ENCODE results near the gene PDZD2. TPM values are rescaled to one million over a fixed set of nuclear protein-coding genes. Genes with fewer than 3 reads are reported as not detected.

PDZD2 gene
- total and polyA plus RNA-seq, 3 donors from 2014 or later: 47.3 to 89.1 (median 83.9) TPM

- intact Hi-C loops (cut with DNase I; ENCODE audit: low total_unique reads): no loop called here
- H3K27me3 ChIP-seq: no peaks in the 10 kb centered on the region
- no peak overlapping the region for H3K4me3 ChIP-seq
- WGBS, 2 donors: 46 to 51% methylated on average over 13 to 14 of the region's 14 CpGs
- DNase-seq: no peak
- no peaks in the 10 kb centered on the region for H3K36me3 ChIP-seq (ENCODE audit: low read depth, missing control alignments)
- TF ChIP-seq CTCF (IDR thresholded peaks at IDR 0.05) (no peak), POLR2A (IDR thresholded peaks at IDR 0.05) (no peak)
- H3K27ac ChIP-seq: peak overlapping the region in 1 of 2 donors; percentile 80
- peaks cover 50% of the 10 kb centered on the region for H3K4me1 ChIP-seq
- no peaks in the 10 kb centered on the region for H3K9me3 ChIP-seq
These were observed 388.3 kb downstream of the PDZD2 start for GRCh38 chr5:32027093-32027716.

- H3K27ac ChIP-seq: peak overlapping the region; percentile 68 to 80
- peaks cover 56% of the 10 kb centered on the region for H3K4me1 ChIP-seq
- 23% methylated on average over 10 of the region's 10 CpGs for WGBS, 2 donors
- no peaks in the 10 kb centered on the region for H3K36me3 ChIP-seq (ENCODE audit: low read depth, missing control alignments)
- DNase-seq: peak; percentile 83
- intact Hi-C loops (cut with DNase I; ENCODE audit: low total_unique reads): no loop called here
- H3K27me3 ChIP-seq: no peaks in the 10 kb centered on the region
- TF ChIP-seq POLR2A (IDR thresholded peaks at IDR 0.05) (no peak), CTCF (IDR thresholded peaks at IDR 0.05) (no peak)
- H3K4me3 ChIP-seq: no peak overlapping the region
- no peaks in the 10 kb centered on the region for H3K9me3 ChIP-seq
These were observed 389.0 kb downstream of the PDZD2 start for GRCh38 chr5:32027717-32028458.

GRCh38 chr5:32029261-32029660 is 390.3 kb downstream of the PDZD2 start:
- Histone ChIP-seq H3K27me3 (no peaks in the 10 kb centered on the region), H3K27ac (peak overlapping the region; percentile 62 to 80), H3K4me3 (no peak overlapping the region), H3K36me3 (ENCODE audit: low read depth, missing control alignments) (no peaks in the 10 kb centered on the region), H3K9me3 (no peaks in the 10 kb centered on the region), H3K4me1 (peaks cover 65% of the 10 kb centered on the region)
- DNase-seq: no peak
- TF ChIP-seq POLR2A (IDR thresholded peaks at IDR 0.05) (no peak), CTCF (IDR thresholded peaks at IDR 0.05) (no peak)
- 95 to 100% methylated on average over 2 of the region's 2 CpGs for WGBS, 2 donors
- intact Hi-C loops (cut with DNase I; ENCODE audit: low total_unique reads): no loop called here

GRCh38 chr5:32029781-32030180 is 390.9 kb downstream of the PDZD2 start:
- no peaks in the 10 kb centered on the region for H3K9me3 ChIP-seq
- H3K4me3 ChIP-seq: no peak overlapping the region
- H3K4me1 ChIP-seq: peaks cover 65% of the 10 kb centered on the region
- H3K36me3 ChIP-seq (ENCODE audit: low read depth, missing control alignments): no peaks in the 10 kb centered on the region
- H3K27ac ChIP-seq: peak overlapping the region; percentile 62 to 80
- WGBS, 2 donors: 72% methylated on average over 4 of the region's 4 CpGs
- intact Hi-C loops (cut with DNase I; ENCODE audit: low total_unique reads): no loop called here
- TF ChIP-seq POLR2A (IDR thresholded peaks at IDR 0.05): no peak
- TF ChIP-seq CTCF (IDR thresholded peaks at IDR 0.05): no peak
- no peak for DNase-seq
- no peaks in the 10 kb centered on the region for H3K27me3 ChIP-seq

All from testis (tissue), 3 donors.